GM23248 (cell line): ENCODE results near the gene ZNF93. TPM values are rescaled to one million over a fixed set of nuclear protein-coding genes. Genes with fewer than 3 reads are reported as not detected.
"Not testable (repeated sequence)": the region's sequence is repeated elsewhere in the genome, so short reads cannot be mapped to it uniquely, and the experiment has no call there.

ENCODE experiments used
- DNase-seq: peaks from one replicate; pipeline ENCODE4 v3.0.0-alpha.2; 2015
- H2AFZ ChIP-seq: fragments of 200-600 bp; sonication (generic); 2 replicates; pipeline ENCODE4 v1.6.1; 2016; ENCODE audit warnings: antibody characterized with exemption
- H3F3A ChIP-seq: fragments of 200-600 bp; sonication (generic); 2 replicates; pipeline ENCODE4 v1.6.1; 2016; ENCODE audit warnings: mild to moderate bottlenecking, antibody characterized with exemption, mixed run types; ENCODE audit not compliant: insufficient read depth
- H3K27ac ChIP-seq: fragments of 200-600 bp; sonication (generic); 2 replicates; pipeline ENCODE4 v1.5.1; 2016; ENCODE audit warnings: mild to moderate bottlenecking
- H3K27me3 ChIP-seq: fragments of 200-600 bp; sonication (generic); replicated peaks from 2 replicates; pipeline ENCODE4 v1.6.1; 2016; ENCODE audit warnings: mild to moderate bottlenecking; ENCODE audit not compliant: insufficient read depth
- H3K36me3 ChIP-seq: fragments of 200-600 bp; sonication (generic); 2 replicates; pipeline ENCODE4 v1.6.1; 2016; ENCODE audit warnings: low read depth, mild to moderate bottlenecking
- H3K4me1 ChIP-seq: fragments of 200-600 bp; sonication (generic); 2 replicates; pipeline ENCODE4 v1.6.1; 2016; ENCODE audit warnings: mild to moderate bottlenecking; ENCODE audit not compliant: insufficient read depth
- H3K4me2 ChIP-seq: fragments of 200-600 bp; sonication (generic); one replicate; pipeline ENCODE4 v1.6.1; 2016; ENCODE audit warnings: mild to moderate bottlenecking; ENCODE audit not compliant: unreplicated experiment
- H3K4me3 ChIP-seq: fragments of 200-600 bp; sonication (generic); 2 replicates; pipeline ENCODE4 v1.5.1; 2016; ENCODE audit warnings: mild to moderate bottlenecking
- H3K79me2 ChIP-seq: fragments of 200-600 bp; sonication (generic); 2 replicates; pipeline ENCODE4 v1.6.1; 2016; ENCODE audit warnings: mild to moderate bottlenecking; ENCODE audit not compliant: insufficient read depth
- H3K9ac ChIP-seq: fragments of 200-600 bp; sonication (generic); 2 replicates; pipeline ENCODE4 v1.6.1; 2016; ENCODE audit warnings: mild to moderate bottlenecking
- H3K9me2 ChIP-seq: fragments of 200-600 bp; sonication (generic); 2 replicates; pipeline ENCODE4 v1.6.1; 2016; ENCODE audit warnings: mixed run types, mild to moderate bottlenecking, moderate library complexity; ENCODE audit not compliant: insufficient read depth
- H3K9me3 ChIP-seq: fragments of 200-600 bp; sonication (generic); one replicate; pipeline ENCODE4 v1.6.1; 2017; ENCODE audit warnings: low read depth
- H4K20me1 ChIP-seq: fragments of 200-600 bp; sonication (generic); 2 replicates; pipeline ENCODE4 v1.6.0; 2016; ENCODE audit not compliant: insufficient read depth
- EZH2 ChIP-seq: fragments of 200-600 bp; sonication (generic); IDR thresholded peaks from 2 replicates; pipeline ENCODE4 v1.6.1; 2018; ENCODE audit warnings: antibody characterized with exemption, mild to moderate bottlenecking; ENCODE audit not compliant: insufficient read depth, poor library complexity, severe bottlenecking
- EZH2phosphoT487 ChIP-seq: fragments of 200-600 bp; sonication (generic); IDR thresholded peaks from 2 replicates; pipeline ENCODE4 v1.6.1; 2018; ENCODE audit warnings: antibody characterized with exemption, moderate library complexity, mild to moderate bottlenecking, low read depth; ENCODE audit not compliant: insufficient read depth
- WGBS, 2 experiments: methylation state at CpG; one replicate each; pipeline ENCODE4 v1.1.6; 2015 to 2017; ENCODE audit warnings: low lambda C conversion rate in 2 of 2, low coverage in 1 of 2; ENCODE audit errors: missing lambda C conversion rate in 2 of 2; 5-methylcytosine and 5-hydroxymethylcytosine counted together
- in situ Hi-C: fragments of 300-500 bp; cut with MboI; formaldehyde crosslinking; loops from 2 replicates; pipeline ENCODE4 v1.15.0; 2020
- polyA plus RNA-seq: library from polyadenylated mRNA; unstranded; fragments of >200 nt; fragmentation: Nextera tagmentation; extraction: Ambion mirVana; gene quantifications from 2 replicates; pipeline ENCODE4 v1.2.1, GENCODE V29; 2016
- total RNA-seq: library from RNA; depleted of rRNA; stranded (reverse); fragments of >200 nt; shearing (Covaris generic); gene quantifications from 2 replicates; pipeline ENCODE4 v1.2.3, GENCODE V29; 2014

The ZNF93 gene
- total and polyA plus RNA-seq, 2 experiments from 2014 or later, result 4.5 to 5.0 TPM

DNA sequence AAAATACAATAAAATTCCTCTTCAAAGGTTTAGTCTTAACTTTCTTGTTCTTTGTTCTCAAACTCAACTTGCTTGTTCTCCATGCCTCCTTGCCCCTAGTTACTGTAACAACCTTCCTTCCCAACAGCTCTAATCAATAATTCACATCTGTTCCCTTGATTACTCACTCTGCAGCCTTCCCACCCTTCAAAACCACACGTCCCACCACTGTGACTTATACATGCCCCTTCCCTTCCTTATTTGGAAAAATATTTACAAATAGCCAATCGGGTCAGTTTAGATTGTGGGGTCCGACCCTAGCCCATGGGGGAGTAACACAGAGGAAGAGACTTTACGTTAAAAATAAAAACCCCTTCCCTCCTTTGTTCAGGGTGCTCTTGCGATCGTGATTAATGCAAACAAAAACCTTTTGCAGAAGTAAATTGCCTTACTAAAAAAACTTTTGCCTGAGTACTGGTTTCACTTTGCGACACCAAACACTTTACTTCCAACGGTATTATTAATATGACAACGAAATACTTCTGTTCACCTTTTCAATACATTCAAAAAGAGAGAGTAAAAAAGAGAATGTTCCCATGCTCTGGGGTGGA is 512 bp upstream of the ZNF93 start:
- H4K20me1 ChIP-seq, result no peaks in the 10 kb centered on the region
- no peak for TF ChIP-seq EZH2phosphoT487
- TF ChIP-seq EZH2, result no peak
- peaks cover 25% of the 10 kb centered on the region for H3F3A ChIP-seq
- peaks cover 34% of the 10 kb centered on the region for H3K79me2 ChIP-seq
- H3K4me1 ChIP-seq, result peaks cover 4% of the 10 kb centered on the region; the same call in 1 of the 2 replicates
- peak overlapping the region; percentile 88 for H3K4me2 ChIP-seq
- peak overlapping the region; percentile 93 for H2AFZ ChIP-seq
- peak overlapping the region; percentile 91 for H3K4me3 ChIP-seq
- H3K27ac ChIP-seq, result peak overlapping the region; percentile 89
- H3K9ac ChIP-seq, result peak overlapping the region; percentile 88
- DNase-seq, result peak; percentile 75
- H3K9me2 ChIP-seq, result no peaks in the 10 kb centered on the region
- H3K36me3 ChIP-seq, result peaks cover 1% of the 10 kb centered on the region; the same call in 1 of the 2 replicates
- no peaks in the 10 kb centered on the region for H3K27me3 ChIP-seq
- H3K9me3 ChIP-seq, result no peaks in the 10 kb centered on the region
- in situ Hi-C loops, result no loop called here
- WGBS, 2 experiments, result 1% methylated on average over 9 of the region's 9 CpGs

DNA sequence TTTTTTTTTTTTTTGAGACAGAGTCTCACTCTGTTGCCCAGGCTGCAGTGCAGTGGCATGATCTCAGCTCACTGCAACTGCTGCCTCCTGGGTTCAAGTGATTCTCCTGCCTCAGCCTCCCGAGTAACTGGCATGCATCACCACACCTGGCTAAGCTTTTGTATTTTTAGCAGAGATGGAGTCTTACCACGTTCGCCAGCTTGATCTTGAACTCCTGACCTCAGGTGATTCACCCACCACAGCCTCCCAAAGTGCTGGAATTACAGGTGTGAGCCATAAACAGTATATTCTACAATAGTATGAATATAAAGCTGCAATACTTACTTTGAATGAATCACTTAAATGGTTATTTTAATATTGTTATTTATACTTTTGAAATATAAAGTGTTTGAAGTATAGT is 6.8 kb downstream of the ZNF93 start:
- H3F3A ChIP-seq, DNase-seq, H3K36me3 ChIP-seq, H3K4me2 ChIP-seq, H3K27ac ChIP-seq, H3K4me1 ChIP-seq, in situ Hi-C loops, H4K20me1 ChIP-seq, H3K27me3 ChIP-seq, H3K4me3 ChIP-seq, H3K9me3 ChIP-seq, H3K9ac ChIP-seq, H3K9me2 ChIP-seq, H2AFZ ChIP-seq: not testable (repeated sequence)
- peaks cover 99% of the 10 kb centered on the region for H3K79me2 ChIP-seq
- WGBS, 2 experiments, result 97 to 100% methylated on average over 3 of the region's 3 CpGs

DNA sequence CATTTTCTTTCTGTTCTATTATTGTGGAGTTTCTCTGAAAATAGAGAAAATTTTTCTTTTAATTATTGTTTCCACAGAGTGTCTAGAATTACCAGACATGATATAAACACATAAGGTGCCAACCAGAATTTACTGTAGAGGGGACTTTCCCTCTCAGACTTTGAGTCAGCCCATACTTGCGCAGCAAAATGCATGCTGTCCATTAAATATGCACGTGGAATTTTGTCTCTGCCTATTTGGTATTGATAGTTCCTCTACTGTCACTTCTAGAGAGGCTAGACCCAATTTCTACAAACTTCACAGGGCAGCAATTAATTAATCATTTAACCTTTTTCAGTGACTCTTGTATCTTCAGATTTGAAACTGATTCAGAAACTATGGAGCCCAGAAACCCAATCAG is 8.9 kb downstream of the ZNF93 start:
- H3K4me1 ChIP-seq, result no peaks in the 10 kb centered on the region
- H3K79me2 ChIP-seq, result peaks cover 89% of the 10 kb centered on the region
- H3F3A ChIP-seq, result no peaks in the 10 kb centered on the region
- WGBS, 2 experiments, result 71 to 76% methylated on average over 2 of the region's 2 CpGs
- DNase-seq, result no peak
- no peak for TF ChIP-seq EZH2phosphoT487
- TF ChIP-seq EZH2, result no peak
- H3K27ac ChIP-seq, result no peak overlapping the region
- H3K27me3 ChIP-seq, result no peaks in the 10 kb centered on the region
- H4K20me1 ChIP-seq, result no peaks in the 10 kb centered on the region
- H3K9me3 ChIP-seq, result no peaks in the 10 kb centered on the region
- no peak overlapping the region for H3K9ac ChIP-seq
- in situ Hi-C loops, result no loop called here
- no peaks in the 10 kb centered on the region for H3K36me3 ChIP-seq
- no peak overlapping the region for H3K4me2 ChIP-seq
- no peak overlapping the region for H3K4me3 ChIP-seq
- H3K9me2 ChIP-seq, result no peaks in the 10 kb centered on the region
- no peak overlapping the region for H2AFZ ChIP-seq

DNA sequence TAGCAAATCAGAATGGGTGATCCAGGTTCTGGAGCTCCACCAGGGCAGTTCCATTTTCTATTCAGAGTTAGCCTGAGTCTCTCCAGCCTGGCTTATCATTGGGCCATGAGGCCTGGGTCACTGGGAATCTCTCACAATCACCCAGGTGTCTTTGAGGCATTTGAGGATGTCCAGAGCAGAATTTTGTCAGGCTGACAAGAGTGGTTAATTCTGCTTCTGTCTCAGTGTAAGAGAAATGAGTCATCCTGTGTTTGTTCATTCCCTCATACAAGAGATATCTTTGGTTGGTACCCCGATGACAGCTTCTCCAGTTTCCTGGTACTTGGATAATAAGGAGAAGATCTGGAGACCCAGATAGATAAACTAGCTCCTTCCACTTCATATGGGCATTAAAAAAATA is 10.4 kb downstream of the ZNF93 start:
- in situ Hi-C loops, result no loop called here
- Histone ChIP-seq H2AFZ (no peak overlapping the region), H3K27me3 (no peaks in the 10 kb centered on the region), H3K9me2 (no peaks in the 10 kb centered on the region), H3F3A (no peaks in the 10 kb centered on the region), H4K20me1 (no peaks in the 10 kb centered on the region), H3K4me1 (no peaks in the 10 kb centered on the region), H3K27ac (no peak overlapping the region), H3K36me3 (peaks cover 2% of the 10 kb centered on the region; the same call in 1 of the 2 replicates), H3K9ac (no peak overlapping the region), H3K4me2 (no peak overlapping the region), H3K4me3 (no peak overlapping the region), H3K9me3 (no peaks in the 10 kb centered on the region), H3K79me2 (peaks cover 74% of the 10 kb centered on the region)
- DNase-seq, result peak; percentile 12
- WGBS, 2 experiments, result 89 to 92% methylated on average over 1 of the region's 1 CpG
- TF ChIP-seq EZH2phosphoT487, result no peak
- TF ChIP-seq EZH2, result no peak

DNA sequence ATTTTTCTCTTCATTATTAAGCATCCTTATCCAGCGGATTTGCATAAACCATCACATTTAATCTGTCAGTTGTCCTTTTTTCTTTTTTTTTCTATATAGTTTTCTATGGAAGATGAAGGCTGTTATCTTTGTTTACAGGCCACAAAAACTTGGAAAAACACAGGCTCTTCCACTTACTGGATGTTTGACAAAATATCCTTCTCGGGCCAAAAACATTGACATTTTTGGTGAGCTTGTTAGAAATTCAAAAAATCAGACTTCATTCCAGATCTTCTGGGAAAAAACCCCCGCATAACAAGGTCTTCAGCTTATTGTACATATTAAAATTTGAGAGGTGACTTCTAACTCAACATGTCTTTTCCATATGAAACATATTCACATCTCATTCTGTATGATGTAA is 13.8 kb downstream of the ZNF93 start:
- Histone ChIP-seq H2AFZ (no peak overlapping the region), H3K9ac (no peak overlapping the region), H4K20me1 (no peaks in the 10 kb centered on the region), H3K4me1 (no peaks in the 10 kb centered on the region), H3K4me3 (no peak overlapping the region), H3K79me2 (peaks cover 43% of the 10 kb centered on the region), H3K27me3 (no peaks in the 10 kb centered on the region), H3K36me3 (peaks cover 16% of the 10 kb centered on the region), H3K9me3 (no peaks in the 10 kb centered on the region), H3K4me2 (no peak overlapping the region), H3F3A (no peaks in the 10 kb centered on the region), H3K27ac (no peak overlapping the region), H3K9me2 (no peaks in the 10 kb centered on the region)
- in situ Hi-C loops, result no loop called here
- TF ChIP-seq EZH2, result no peak
- DNase-seq, result no peak
- WGBS, 2 experiments, result 95 to 96% methylated on average over 3 of the region's 3 CpGs

DNA sequence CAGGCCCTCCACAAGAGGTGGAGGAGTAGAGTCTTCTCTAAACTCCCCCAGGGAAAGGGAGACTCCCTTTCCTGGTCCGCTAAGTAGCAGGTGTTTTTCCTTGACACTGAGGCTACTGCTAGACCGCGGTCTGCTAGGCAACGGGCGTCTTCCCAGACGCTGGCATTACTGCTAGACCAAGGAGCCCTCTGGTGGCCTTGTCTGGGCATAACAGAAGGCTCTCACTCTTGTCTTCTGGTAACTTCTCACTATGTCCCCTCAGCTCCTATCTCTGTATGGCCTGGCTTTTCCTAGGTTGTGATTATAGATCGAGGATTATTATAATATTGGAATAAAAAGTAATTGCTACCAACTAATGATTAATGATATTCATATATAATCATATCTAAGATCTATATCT is 29.7 kb downstream of the ZNF93 start:
- not testable (repeated sequence) for H3K9me2 ChIP-seq, H3K4me1 ChIP-seq, H3K27ac ChIP-seq, H3F3A ChIP-seq, H3K4me3 ChIP-seq, H2AFZ ChIP-seq, H3K4me2 ChIP-seq, H4K20me1 ChIP-seq, H3K9ac ChIP-seq, H3K79me2 ChIP-seq, H3K27me3 ChIP-seq, DNase-seq
- peaks cover 77% of the 10 kb centered on the region for H3K36me3 ChIP-seq
- in situ Hi-C loops, result loop anchor here (25.0 kb wide), 1 partner anchor 393 kb away; the partner anchor contains the start of genes CILP2 and YJEFN3
- WGBS, 2 experiments, result 94 to 96% methylated on average over 7 of the region's 7 CpGs
- H3K9me3 ChIP-seq, result peaks cover 33% of the 10 kb centered on the region
